B cell (primary cell): ENCODE data around the gene ZBTB48. TPM values are rescaled to one million over a fixed set of nuclear protein-coding genes. Genes with fewer than 3 reads are reported as not detected.

Source experiments
- ATAC-seq: fragments of 200-7000 bp; cut with Tn5 transposase; one replicate; pipeline ENCODE4 v1.10.0; 2021; ENCODE audit warnings: low read depth, mild to moderate bottlenecking, moderate number of reproducible peaks, moderate library complexity
- CTCF ChIA-PET: fragments of 350-600 bp; sonication (Branson Sonifier 250); formaldehyde crosslinking; loops from one replicate; lab custom pipeline; 2021; ENCODE audit warnings: antibody characterized with exemption, inconsistent platforms; lab: Charles Lee
- POLR2A ChIA-PET: fragments of 350-600 bp; sonication (Branson Sonifier 250); formaldehyde crosslinking; loops from one replicate; lab custom pipeline; 2021; ENCODE audit warnings: antibody characterized with exemption; lab: Charles Lee
- DNase-seq: peaks from one replicate; pipeline ENCODE4 v3.0.0; 2013
- H2AFZ ChIP-seq: 2 replicates; pipeline ENCODE4 v1.6.1; 2012; ENCODE audit warnings: mild to moderate bottlenecking, low read depth, low read length; ENCODE audit not compliant: insufficient read depth, poor library complexity, severe bottlenecking
- H3K27ac ChIP-seq, 2 donors: 1 replicate in 1 of 2; 2 replicates in 1 of 2; pipeline ENCODE4 v1.5.1; 2012 to 2013; ENCODE audit warnings: low read length in 2 of 2, mild to moderate bottlenecking in 2 of 2, moderate library complexity in 1 of 2
- H3K27me3 ChIP-seq, 4 experiments: fragments of 200-600 bp in 1 of 4; sonication (generic) in 1 of 4; replicated peaks in 1 of 4; 1 replicate in 2 of 4; 2 replicates in 2 of 4; pipeline versions ENCODE4 v1.6.1 to v1.7.0; 2013 to 2016; ENCODE audit warnings: low read length in 3 of 4, mild to moderate bottlenecking in 2 of 4, mixed read lengths in 1 of 4, moderate library complexity in 1 of 4; ENCODE audit not compliant: insufficient read depth in 4 of 4, control insufficient read depth in 3 of 4; ENCODE audit errors: control extremely low read depth in 1 of 4
- H3K36me3 ChIP-seq, 2 experiments: replicated peaks in 1 of 2; 1 replicate in 1 of 2; 2 replicates in 1 of 2; pipeline versions ENCODE4 v1.6.1 to v1.7.1; 2013; ENCODE audit warnings: low read length in 1 of 2; ENCODE audit not compliant: insufficient read depth in 2 of 2, control insufficient read depth in 1 of 2; ENCODE audit errors: control extremely low read depth in 1 of 2, extremely low read depth in 1 of 2
- H3K4me1 ChIP-seq, 2 donors: fragments of 200-600 bp in 1 of 2; sonication (generic) in 1 of 2; 1 replicate in 1 of 2; 2 replicates in 1 of 2; pipeline versions ENCODE4 v1.5.1 to v1.6.1; 2013 to 2017; ENCODE audit warnings: low read length in 2 of 2; ENCODE audit not compliant: control insufficient read depth in 2 of 2, insufficient read depth in 2 of 2
- H3K4me2 ChIP-seq: replicated peaks from 2 replicates; pipeline ENCODE3; 2012; ENCODE audit warnings: mild to moderate bottlenecking, low read depth, low read length; ENCODE audit not compliant: poor library complexity, severe bottlenecking
- H3K4me3 ChIP-seq, 5 experiments: fragments of 200-600 bp in 1 of 5; sonication (generic) in 1 of 5; 1 replicate in 3 of 5; 2 replicates in 2 of 5; pipeline versions ENCODE4 v1.5.1 to v1.7.0; 2011 to 2016; ENCODE audit warnings: low read length in 4 of 5, mild to moderate bottlenecking in 4 of 5, low read depth in 2 of 5, control low read depth in 1 of 5, moderate library complexity in 1 of 5; ENCODE audit not compliant: insufficient read depth in 1 of 5; ENCODE audit errors: control extremely low read depth in 1 of 5, extremely low read depth in 1 of 5
- H3K79me2 ChIP-seq: fragments of 200-600 bp; sonication (generic); one replicate; pipeline ENCODE4 v1.6.0; 2016; ENCODE audit warnings: low read length; ENCODE audit not compliant: control insufficient read depth, insufficient read depth
- H3K9ac ChIP-seq: fragments of 200-600 bp; sonication (generic); 2 replicates; pipeline ENCODE4 v1.6.1; 2017; ENCODE audit warnings: mild to moderate bottlenecking, low read length, moderate library complexity
- H3K9me3 ChIP-seq, 3 donors: one replicate each; pipeline versions ENCODE4 v1.6.1 to v1.7.1; 2013; ENCODE audit warnings: low read length in 2 of 3; ENCODE audit not compliant: control insufficient read depth in 2 of 3, insufficient read depth in 1 of 3; ENCODE audit errors: control extremely low read depth in 1 of 3
- H4K20me1 ChIP-seq: 2 replicates; pipeline ENCODE4 v1.6.0; 2012; ENCODE audit warnings: mild to moderate bottlenecking, low read length; ENCODE audit not compliant: insufficient read depth, control insufficient read depth, poor library complexity, severe bottlenecking
- H3K27ac Mint-ChIP-seq: one replicate; pipeline ENCODE4 v1.8.0; 2021; ENCODE audit warnings: mixed read lengths
- H3K27me3 Mint-ChIP-seq: one replicate; pipeline ENCODE4 v1.8.0; 2021; ENCODE audit warnings: mixed read lengths
- H3K4me1 Mint-ChIP-seq: one replicate; pipeline ENCODE4 v1.8.0; 2021; ENCODE audit warnings: mixed read lengths
- H3K4me3 Mint-ChIP-seq: one replicate; pipeline ENCODE4 v1.8.0; 2021; ENCODE audit warnings: mixed read lengths
- H3K9me3 Mint-ChIP-seq: one replicate; pipeline ENCODE4 v1.8.0; 2022; ENCODE audit warnings: mixed read lengths; ENCODE audit not compliant: insufficient read depth
- EZH2 ChIP-seq: IDR thresholded peaks from 2 replicates; pipeline ENCODE4 v1.6.1; 2012; ENCODE audit warnings: borderline replicate concordance, low read depth, mild to moderate bottlenecking, moderate library complexity, low read length; ENCODE audit not compliant: insufficient read depth, poor library complexity, severe bottlenecking
- WGBS: methylation state at CpG from one replicate; pipeline ENCODE4 v1.1.5; 2013; ENCODE audit warnings: missing lambda C conversion rate; ENCODE audit not compliant: insufficient coverage; 5-methylcytosine and 5-hydroxymethylcytosine counted together
- intact Hi-C: fragments of 100-400 bp; cut with micrococcal nuclease; formaldehyde crosslinking; loops from one replicate; pipeline ENCODE4 v1.10.0; 2022
- polyA plus RNA-seq: library from polyadenylated mRNA; depleted of rRNA; stranded (reverse); fragments of >200 nt; gene quantifications from 2 replicates; pipeline ENCODE4 v1.2.3, GENCODE V29; 2012
- total RNA-seq, 2 donors: library from RNA; stranded (reverse); fragments of 120-200 nt in 1 of 2; gene quantifications; 1 replicate in 1 of 2; 2 replicates in 1 of 2; pipeline versions ENCODE4 v1.2.3 to v1.2.4, GENCODE V29; 2013 to 2022
- TF ChIP-seq, protein P1 (sequence below): fragments of 200-600 bp; IDR thresholded peaks from one replicate; pipeline ENCODE4 v1.8.0; 2022; ENCODE audit warnings: antibody characterized with exemption, mild to moderate bottlenecking

ZBTB48 gene
- total and polyA plus RNA-seq, 2 donors (not counting 1 experiment from before 2014, with no cell fraction given): 65.6 to 100 TPM

DNA sequence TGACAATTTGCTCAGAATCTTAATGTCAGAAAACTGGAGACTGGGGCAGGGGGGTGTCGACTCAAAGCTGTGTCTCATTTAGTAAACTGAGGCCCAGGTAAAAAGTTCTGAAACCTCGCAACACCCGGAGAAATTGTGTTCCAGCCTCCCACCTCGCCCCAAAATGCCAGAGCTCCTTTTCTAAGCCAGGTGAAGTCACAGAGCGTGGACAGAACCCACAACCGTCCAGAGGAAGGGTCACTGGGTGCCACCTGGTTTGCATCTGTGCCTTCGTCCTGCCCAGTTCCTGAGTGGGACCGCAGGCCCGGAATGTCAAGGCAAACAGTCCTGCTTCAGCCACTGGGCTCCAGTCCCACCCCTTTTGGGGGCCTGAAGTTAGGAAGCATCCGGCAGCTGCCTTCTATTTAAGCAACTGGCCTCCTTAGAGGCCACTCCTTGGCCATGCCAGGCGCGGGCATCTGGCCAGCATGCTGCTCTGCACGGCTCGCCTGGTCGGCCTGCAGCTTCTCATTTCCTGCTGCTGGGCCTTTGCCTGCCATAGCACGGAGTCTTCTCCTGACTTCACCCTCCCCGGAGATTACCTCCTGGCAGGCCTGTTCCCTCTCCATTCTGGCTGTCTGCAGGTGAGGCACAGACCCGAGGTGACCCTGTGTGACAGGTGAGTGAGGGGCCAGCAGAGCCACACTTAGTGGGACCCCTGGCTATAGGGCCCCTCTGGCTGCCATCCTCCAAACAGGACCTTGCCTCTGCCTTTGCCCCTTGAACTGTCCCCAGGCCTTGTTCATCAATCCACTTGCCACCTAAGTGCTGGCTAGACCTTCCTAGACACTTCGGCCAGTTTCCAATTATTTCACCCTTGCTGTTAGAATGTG is 24.7 kb upstream of the ZBTB48 start, which contains the start of gene TAS1R1:
TSS of gene TAS1R1 (plus strand) at position 401 of the 872 bp plus-strand sequence. CDS start at position 468, 67 bp downstream.
- peak within 1 kb of the TSS; percentile 99 for H3K4me2 ChIP-seq
- peak within 1 kb of the TSS; percentile 72 to 93 (median 84) for H3K4me3 ChIP-seq
- H3K79me2 ChIP-seq: peaks cover 28% of the 10 kb centered on the region
- peak within 1 kb of the TSS; percentile 99 for H2AFZ ChIP-seq
- ChIA-PET CTCF (interaction anchor here (0.6 to 4.7 kb wide), 16 partner anchors 9 to 96 kb away, joined by 3 to 33 read pairs (median 4); partner anchors contain the start of genes KLHL21, PLEKHG5 and ZBTB48), POLR2A (interaction anchor here (1.6 to 1.7 kb wide), 2 partner anchors 25 to 47 kb away, joined by 9 to 14 read pairs; partner anchors contain the start of genes KLHL21 and ZBTB48)
- peak within 1 kb of the TSS; percentile 86 for H3K27ac Mint-ChIP-seq
- peaks cover 17 to 23% of the 10 kb centered on the region in 2 donors for H3K4me1 ChIP-seq
- peak within 1 kb of the TSS; percentile 14 to 86 for H3K27ac ChIP-seq
- peak within 1 kb of the TSS; percentile 87 for H3K4me3 Mint-ChIP-seq
- no peaks in the 10 kb centered on the region for H3K27me3 ChIP-seq
- TF ChIP-seq, protein P1, sequence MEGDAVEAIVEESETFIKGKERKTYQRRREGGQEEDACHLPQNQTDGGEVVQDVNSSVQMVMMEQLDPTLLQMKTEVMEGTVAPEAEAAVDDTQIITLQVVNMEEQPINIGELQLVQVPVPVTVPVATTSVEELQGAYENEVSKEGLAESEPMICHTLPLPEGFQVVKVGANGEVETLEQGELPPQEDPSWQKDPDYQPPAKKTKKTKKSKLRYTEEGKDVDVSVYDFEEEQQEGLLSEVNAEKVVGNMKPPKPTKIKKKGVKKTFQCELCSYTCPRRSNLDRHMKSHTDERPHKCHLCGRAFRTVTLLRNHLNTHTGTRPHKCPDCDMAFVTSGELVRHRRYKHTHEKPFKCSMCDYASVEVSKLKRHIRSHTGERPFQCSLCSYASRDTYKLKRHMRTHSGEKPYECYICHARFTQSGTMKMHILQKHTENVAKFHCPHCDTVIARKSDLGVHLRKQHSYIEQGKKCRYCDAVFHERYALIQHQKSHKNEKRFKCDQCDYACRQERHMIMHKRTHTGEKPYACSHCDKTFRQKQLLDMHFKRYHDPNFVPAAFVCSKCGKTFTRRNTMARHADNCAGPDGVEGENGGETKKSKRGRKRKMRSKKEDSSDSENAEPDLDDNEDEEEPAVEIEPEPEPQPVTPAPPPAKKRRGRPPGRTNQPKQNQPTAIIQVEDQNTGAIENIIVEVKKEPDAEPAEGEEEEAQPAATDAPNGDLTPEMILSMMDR: no peak
- no peak for TF ChIP-seq EZH2
- H3K9me3 ChIP-seq: no peaks in the 10 kb centered on the region
- intact Hi-C loops: loop anchor here (1.0 kb wide), 6 partner anchors 24 to 146 kb away; partner anchors contain the start of genes DNAJC11, KLHL21 and ZBTB48
- H4K20me1 ChIP-seq: peaks cover 23% of the 10 kb centered on the region
- H3K27me3 Mint-ChIP-seq: no peaks in the 10 kb centered on the region
- ATAC-seq (no peak), DNase-seq (peak; percentile 23)
- H3K36me3 ChIP-seq: peaks cover 1 to 3% of the 10 kb centered on the region in 2 experiments
- peak within 1 kb of the TSS; percentile 94 for H3K9ac ChIP-seq
- 91% methylated on average over 16 of the region's 19 CpGs for WGBS
- H3K4me1 Mint-ChIP-seq: peaks cover 20% of the 10 kb centered on the region
- H3K9me3 Mint-ChIP-seq: no peaks in the 10 kb centered on the region
